ENCODE results near the gene FGA.

- no peak for TF ChIP-seq POLR2A (IDR thresholded peaks at IDR 0.05; ENCODE audit: low read depth, low read length)
- no peak for TF ChIP-seq PAX5 (IDR thresholded peaks at IDR 0.05; ENCODE audit: insufficient read depth, low read length, severe bottlenecking)
- TF ChIP-seq POU2F2 (IDR thresholded peaks at IDR 0.05; ENCODE audit: low read depth, low read length), result no peak
- TF ChIP-seq SPI1 (IDR thresholded peaks at IDR 0.05; ENCODE audit: low read depth, low read length), result no peak
These were observed 18.1 kb upstream of the FGA start for GRCh38 chr4:154608361-154609252.

Data from GM12891 (cell line).